ENCODE results near the gene MYCBP2.
A peak's percentile ranks its signal among the peaks of the same experiment; 100 is the strongest.
"Not testable (repeated sequence)": the region's sequence is repeated elsewhere in the genome, so short reads cannot be mapped to it uniquely, and the experiment has no call there.

The MYCBP2 gene

GRCh38 chr13:77358001-77358400 lies 31.1 kb upstream of the MYCBP2 start:
- no peak overlapping the region for H3K27ac ChIP-seq
- H3K4me1 ChIP-seq, result peaks cover 30% of the 10 kb centered on the region
- H3K36me3 ChIP-seq, result no peaks in the 10 kb centered on the region
- no peaks in the 10 kb centered on the region for H4K20me1 ChIP-seq
- H3K4me2 ChIP-seq, result no peak overlapping the region
- no peaks in the 10 kb centered on the region for H3K9me3 ChIP-seq
- no peaks in the 10 kb centered on the region for H3K27me3 ChIP-seq
- H3K4me3 ChIP-seq, result no peak overlapping the region
- TF ChIP-seq Cebpa-rat (IDR thresholded peaks at IDR 0.05), result no peak
- no peak overlapping the region for H3K9ac ChIP-seq

DNA sequence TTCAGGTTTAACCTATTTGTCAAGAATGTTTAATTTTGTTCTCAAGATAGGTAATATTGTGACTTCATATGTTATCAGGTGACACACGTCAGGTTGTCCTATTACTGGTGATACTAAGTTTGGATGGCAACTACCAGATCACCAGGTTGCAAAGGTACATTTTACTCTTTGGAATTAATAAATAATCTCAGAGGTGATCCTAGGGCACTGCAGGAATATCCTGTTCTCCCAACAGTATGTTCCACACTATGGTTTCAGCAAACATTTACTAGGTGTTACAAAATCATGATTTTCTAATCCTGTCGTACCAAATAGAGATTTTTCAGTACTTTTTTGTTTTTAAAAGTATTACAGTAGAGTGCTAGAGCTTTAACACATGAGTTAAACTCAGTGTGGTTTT lies 29.3 kb upstream of the MYCBP2 start:
- no peak overlapping the region for H3K9ac ChIP-seq
- TF ChIP-seq Cebpa-rat (IDR thresholded peaks at IDR 0.05), result no peak
- H3K4me2 ChIP-seq, result no peak overlapping the region
- H3K4me3 ChIP-seq, result no peak overlapping the region
- H3K9me3 ChIP-seq, result no peaks in the 10 kb centered on the region
- H3K36me3 ChIP-seq, result no peaks in the 10 kb centered on the region
- no peaks in the 10 kb centered on the region for H3K27me3 ChIP-seq
- peaks cover 30% of the 10 kb centered on the region for H3K4me1 ChIP-seq
- no peaks in the 10 kb centered on the region for H4K20me1 ChIP-seq
- H3K27ac ChIP-seq, result no peak overlapping the region

DNA sequence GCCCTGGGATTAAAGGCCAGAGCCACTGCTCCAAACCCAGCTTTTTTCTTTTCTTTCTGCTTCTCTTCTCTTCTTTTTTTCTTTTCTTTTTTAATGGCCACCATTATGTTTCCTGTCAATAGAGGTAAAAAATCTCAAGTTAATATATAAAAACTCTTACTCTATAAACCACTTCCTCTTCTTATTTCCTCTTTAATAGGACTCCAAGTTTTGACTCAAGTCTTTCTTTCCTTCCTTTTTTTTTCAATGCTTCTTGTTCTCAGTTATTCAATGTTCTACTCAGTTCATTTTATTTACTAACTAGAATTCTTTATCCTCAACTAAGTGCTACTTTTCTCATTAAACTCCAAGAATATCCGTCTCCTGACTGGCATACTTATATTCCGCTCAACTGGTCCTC lies 27.1 kb upstream of the MYCBP2 start:
- Histone ChIP-seq H3K4me1 (peaks cover 15% of the 10 kb centered on the region), H3K27me3 (no peaks in the 10 kb centered on the region), H3K4me2 (peak overlapping the region; percentile 55), H3K9ac (no peak overlapping the region), H3K36me3 (no peaks in the 10 kb centered on the region), H3K4me3 (no peak overlapping the region), H4K20me1 (no peaks in the 10 kb centered on the region), H3K27ac (peak overlapping the region; percentile 31; the same call in 1 of the 2 replicates), H3K9me3 (no peaks in the 10 kb centered on the region)
- no peak for TF ChIP-seq Cebpa-rat (IDR thresholded peaks at IDR 0.05)

DNA sequence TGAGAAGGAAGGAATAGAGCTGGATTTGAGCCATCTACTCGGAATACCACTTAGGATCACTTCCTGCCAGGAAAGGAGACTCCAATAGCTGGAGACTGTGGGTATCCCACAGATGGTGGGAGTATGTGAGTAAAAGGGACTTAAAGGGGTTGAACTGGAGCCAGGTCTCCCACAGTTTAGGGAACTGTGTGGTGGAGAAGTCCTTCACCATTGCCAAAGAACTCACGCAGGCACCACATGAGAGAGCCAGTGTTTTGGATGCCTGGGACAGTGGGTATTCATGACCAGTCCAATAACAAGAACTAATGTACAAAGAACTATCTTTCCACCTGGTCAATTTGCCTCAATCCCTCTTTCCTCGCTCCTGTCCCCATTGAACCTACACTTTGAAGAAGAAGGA lies 24.4 kb upstream of the MYCBP2 start:
- H4K20me1 ChIP-seq, result no peaks in the 10 kb centered on the region
- no peaks in the 10 kb centered on the region for H3K9me3 ChIP-seq
- no peak overlapping the region for H3K9ac ChIP-seq
- H3K4me3 ChIP-seq, result no peak overlapping the region
- no peak for TF ChIP-seq Cebpa-rat (IDR thresholded peaks at IDR 0.05)
- H3K36me3 ChIP-seq, result no peaks in the 10 kb centered on the region
- no peaks in the 10 kb centered on the region for H3K27me3 ChIP-seq
- H3K4me2 ChIP-seq, result no peak overlapping the region
- H3K4me1 ChIP-seq, result peaks cover 14% of the 10 kb centered on the region
- H3K27ac ChIP-seq, result no peak overlapping the region

- Histone ChIP-seq H3K4me3 (no peak overlapping the region), H3K4me1 (peaks cover 14% of the 10 kb centered on the region), H3K9ac (no peak overlapping the region), H3K27ac (no peak overlapping the region), H3K27me3 (no peaks in the 10 kb centered on the region), H4K20me1 (no peaks in the 10 kb centered on the region), H3K4me2 (no peak overlapping the region), H3K9me3 (no peaks in the 10 kb centered on the region), H3K36me3 (no peaks in the 10 kb centered on the region)
- TF ChIP-seq Cebpa-rat (IDR thresholded peaks at IDR 0.05), result no peak
These were observed 23.9 kb upstream of the MYCBP2 start for GRCh38 chr13:77350811-77351210.

DNA sequence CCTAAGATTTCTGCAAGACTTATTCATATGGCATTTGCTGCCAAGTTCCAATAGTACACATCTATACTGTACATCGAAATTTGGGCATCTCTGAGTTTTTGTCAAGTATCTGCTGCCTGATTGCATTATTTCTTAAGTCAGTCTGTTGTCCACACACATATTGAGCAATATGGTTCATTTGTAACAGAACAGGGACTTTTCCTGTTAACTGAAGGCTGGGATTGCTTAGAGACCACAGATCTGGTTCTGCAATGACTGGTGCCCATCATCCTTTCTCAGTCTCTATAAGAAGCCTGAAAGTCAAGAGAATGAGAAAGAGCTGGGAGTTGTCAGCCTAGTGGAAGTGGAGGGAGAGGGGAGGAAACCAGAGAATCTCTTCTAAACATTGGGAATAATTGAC lies 22.5 kb upstream of the MYCBP2 start:
- H3K27ac ChIP-seq, result no peak overlapping the region
- no peaks in the 10 kb centered on the region for H4K20me1 ChIP-seq
- H3K4me2 ChIP-seq, result no peak overlapping the region
- TF ChIP-seq Cebpa-rat (IDR thresholded peaks at IDR 0.05), result no peak
- no peaks in the 10 kb centered on the region for H3K36me3 ChIP-seq
- no peaks in the 10 kb centered on the region for H3K9me3 ChIP-seq
- no peak overlapping the region for H3K9ac ChIP-seq
- H3K4me1 ChIP-seq, result peaks cover 10% of the 10 kb centered on the region
- no peak overlapping the region for H3K4me3 ChIP-seq
- H3K27me3 ChIP-seq, result no peaks in the 10 kb centered on the region

GRCh38 chr13:77347351-77347750 lies 20.5 kb upstream of the MYCBP2 start:
- not testable (repeated sequence) for H3K36me3 ChIP-seq, H3K4me2 ChIP-seq, H3K9ac ChIP-seq, H3K9me3 ChIP-seq, H4K20me1 ChIP-seq, H3K4me1 ChIP-seq, H3K27me3 ChIP-seq, H3K27ac ChIP-seq, H3K4me3 ChIP-seq

GRCh38 chr13:77345150-77345780 lies 18.4 kb upstream of the MYCBP2 start:
- no peak for TF ChIP-seq Cebpa-rat (IDR thresholded peaks at IDR 0.05)
- H3K36me3 ChIP-seq, result no peaks in the 10 kb centered on the region
- 0 out of 2 replicates have a peak, but pooled peaks cover 5% of the 10 kb centered on the region for H3K9me3 ChIP-seq
- H3K9ac ChIP-seq, result no peak overlapping the region
- H3K4me3 ChIP-seq, result no peak overlapping the region
- no peaks in the 10 kb centered on the region for H3K27me3 ChIP-seq
- peaks cover 12% of the 10 kb centered on the region; the same call in 1 of the 2 replicates for H3K4me1 ChIP-seq
- H3K27ac ChIP-seq, result no peak overlapping the region
- no peak overlapping the region for H3K4me2 ChIP-seq
- no peaks in the 10 kb centered on the region for H4K20me1 ChIP-seq

DNA sequence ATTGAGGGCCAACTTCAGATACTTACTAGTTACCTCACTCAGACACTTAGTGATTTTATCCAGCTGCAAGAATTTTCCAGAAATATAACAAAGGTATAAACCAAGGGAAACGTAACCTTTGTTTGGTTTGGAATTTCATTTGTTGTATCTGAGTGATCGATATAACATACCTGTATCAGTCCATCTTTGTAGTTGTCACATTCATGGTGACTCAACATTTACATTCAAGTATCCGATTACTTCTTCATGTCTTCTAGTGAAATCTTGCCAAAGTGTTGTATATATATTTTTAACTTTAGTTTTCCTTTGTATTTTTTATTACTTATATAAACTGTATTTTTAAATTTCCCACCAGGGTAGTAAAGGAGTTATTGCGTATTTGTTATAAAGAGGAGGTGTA lies 16.9 kb upstream of the MYCBP2 start:
- H3K9ac ChIP-seq, result no peak overlapping the region
- H3K4me2 ChIP-seq, result no peak overlapping the region
- no peak overlapping the region for H3K4me3 ChIP-seq
- peaks cover 27% of the 10 kb centered on the region for H3K4me1 ChIP-seq
- 0 out of 2 replicates have a peak, but pooled peaks cover 5% of the 10 kb centered on the region for H3K9me3 ChIP-seq
- no peaks in the 10 kb centered on the region for H3K36me3 ChIP-seq
- no peaks in the 10 kb centered on the region for H3K27me3 ChIP-seq
- H4K20me1 ChIP-seq, result no peaks in the 10 kb centered on the region
- no peak for TF ChIP-seq Cebpa-rat (IDR thresholded peaks at IDR 0.05)
- H3K27ac ChIP-seq, result no peak overlapping the region

GRCh38 chr13:77339408-77339807 lies 12.5 kb upstream of the MYCBP2 start:
- H3K27ac ChIP-seq, result peak overlapping the region; percentile 61
- TF ChIP-seq Cebpa-rat (IDR thresholded peaks at IDR 0.05), result no peak
- no peak overlapping the region for H3K4me3 ChIP-seq
- peak overlapping the region; percentile 74 for H3K4me2 ChIP-seq
- H3K27me3 ChIP-seq, result no peaks in the 10 kb centered on the region
- no peaks in the 10 kb centered on the region for H3K36me3 ChIP-seq
- H3K9me3 ChIP-seq, result 0 out of 2 replicates have a peak, but pooled peaks cover 5% of the 10 kb centered on the region
- peak overlapping the region; percentile 16; the same call in 1 of the 2 replicates for H3K9ac ChIP-seq
- H3K4me1 ChIP-seq, result peaks cover 37% of the 10 kb centered on the region
- H4K20me1 ChIP-seq, result no peaks in the 10 kb centered on the region

Measured in BLaER1 (cell line).